Ectodermal cell (in vitro differentiated cells): ENCODE results near the gene RESP18.
A peak's percentile ranks its signal among the peaks of the same experiment; 100 is the strongest.

Source experiments
- H3K27ac ChIP-seq: 2 replicates; pipeline ENCODE4 v1.7.0; 2013; ENCODE audit warnings: mild to moderate bottlenecking, low read depth, low read length; ENCODE audit not compliant: insufficient read depth, poor library complexity, severe bottlenecking
- H3K27me3 ChIP-seq: 2 replicates; pipeline ENCODE4 v1.7.0; 2013; ENCODE audit warnings: mild to moderate bottlenecking, low read length; ENCODE audit not compliant: insufficient read depth, control insufficient read depth, poor library complexity, severe bottlenecking
- H3K36me3 ChIP-seq: one replicate; pipeline ENCODE4 v1.7.0; 2013; ENCODE audit warnings: low read length; ENCODE audit not compliant: control insufficient read depth, insufficient read depth
- H3K4me1 ChIP-seq: one replicate; pipeline ENCODE4 v1.7.0; 2013; ENCODE audit warnings: low read length; ENCODE audit not compliant: control insufficient read depth, insufficient read depth
- H3K4me3 ChIP-seq: 2 replicates; pipeline ENCODE4 v1.7.0; 2013; ENCODE audit warnings: low read depth, low read length, control low read depth; ENCODE audit not compliant: insufficient read depth
- H3K9me3 ChIP-seq: 2 replicates; pipeline ENCODE4 v1.7.0; 2013; ENCODE audit warnings: mild to moderate bottlenecking, low read length, moderate library complexity; ENCODE audit not compliant: control insufficient read depth
- WGBS, 2 experiments: methylation state at CpG; one replicate each; pipeline ENCODE4 v1.1.7; 2013; ENCODE audit warnings: missing lambda C conversion rate in 2 of 2; 5-methylcytosine and 5-hydroxymethylcytosine counted together

Gene RESP18

GRCh38 chr2:219304223-219304622 lies 28.3 kb downstream of the RESP18 start:
- H3K4me1 ChIP-seq, result peaks cover 26% of the 10 kb centered on the region
- no peaks in the 10 kb centered on the region for H3K9me3 ChIP-seq
- WGBS, 2 experiments, result 70 to 87% methylated on average over 1 to 2 of the region's 2 CpGs
- no peak overlapping the region for H3K4me3 ChIP-seq
- no peak overlapping the region for H3K27ac ChIP-seq
- peaks cover 46% of the 10 kb centered on the region for H3K27me3 ChIP-seq
- no peaks in the 10 kb centered on the region for H3K36me3 ChIP-seq

GRCh38 chr2:219302412-219302968 lies 30.1 kb downstream of the RESP18 start:
- Histone ChIP-seq H3K4me1 (peaks cover 25% of the 10 kb centered on the region), H3K27me3 (peaks cover 29% of the 10 kb centered on the region), H3K9me3 (no peaks in the 10 kb centered on the region), H3K27ac (no peak overlapping the region), H3K4me3 (no peak overlapping the region), H3K36me3 (no peaks in the 10 kb centered on the region)
- 86 to 88% methylated on average over 11 of the region's 11 CpGs for WGBS, 2 experiments

- H3K4me3 ChIP-seq, result peak overlapping the region; percentile 1
- peaks cover 25% of the 10 kb centered on the region for H3K4me1 ChIP-seq
- no peak overlapping the region for H3K27ac ChIP-seq
- WGBS, 2 experiments, result 64 to 65% methylated on average over 5 of the region's 5 CpGs
- peaks cover 18% of the 10 kb centered on the region for H3K27me3 ChIP-seq
- no peaks in the 10 kb centered on the region for H3K36me3 ChIP-seq
- H3K9me3 ChIP-seq, result no peaks in the 10 kb centered on the region
Measured at GRCh38 chr2:219300022-219300421, 32.5 kb downstream of the RESP18 start.

- peaks cover 25% of the 10 kb centered on the region for H3K4me1 ChIP-seq
- H3K36me3 ChIP-seq, result no peaks in the 10 kb centered on the region
- no peak overlapping the region for H3K27ac ChIP-seq
- peaks cover 14% of the 10 kb centered on the region for H3K27me3 ChIP-seq
- no peaks in the 10 kb centered on the region for H3K9me3 ChIP-seq
- 90 to 93% methylated on average over 6 of the region's 6 CpGs for WGBS, 2 experiments
- no peak overlapping the region for H3K4me3 ChIP-seq
Measured at GRCh38 chr2:219299372-219299760, 33.2 kb downstream of the RESP18 start.

- H3K9me3 ChIP-seq, result no peaks in the 10 kb centered on the region
- peaks cover 18% of the 10 kb centered on the region for H3K27me3 ChIP-seq
- H3K4me1 ChIP-seq, result peaks cover 30% of the 10 kb centered on the region
- no peaks in the 10 kb centered on the region for H3K36me3 ChIP-seq
- H3K27ac ChIP-seq, result no peak overlapping the region
- 33 to 36% methylated on average over 15 of the region's 15 CpGs for WGBS, 2 experiments
- no peak overlapping the region for H3K4me3 ChIP-seq
Measured at GRCh38 chr2:219298759-219299371, 33.7 kb downstream of the RESP18 start.

GRCh38 chr2:219297766-219298456 lies 34.6 kb downstream of the RESP18 start:
- Histone ChIP-seq H3K27me3 (peaks cover 22% of the 10 kb centered on the region), H3K36me3 (no peaks in the 10 kb centered on the region), H3K9me3 (no peaks in the 10 kb centered on the region), H3K4me3 (no peak overlapping the region), H3K27ac (no peak overlapping the region), H3K4me1 (peaks cover 31% of the 10 kb centered on the region)
- 90% methylated on average over 14 of the region's 14 CpGs for WGBS, 2 experiments

- WGBS, 2 experiments, result 92% methylated on average over 25 of the region's 25 CpGs
- H3K4me1 ChIP-seq, result peaks cover 31% of the 10 kb centered on the region
- no peak overlapping the region for H3K4me3 ChIP-seq
- peaks cover 22% of the 10 kb centered on the region for H3K27me3 ChIP-seq
- no peak overlapping the region for H3K27ac ChIP-seq
- no peaks in the 10 kb centered on the region for H3K36me3 ChIP-seq
- no peaks in the 10 kb centered on the region for H3K9me3 ChIP-seq
Measured at GRCh38 chr2:219296631-219297391, 35.7 kb downstream of the RESP18 start.

- H3K36me3 ChIP-seq, result no peaks in the 10 kb centered on the region
- no peaks in the 10 kb centered on the region for H3K9me3 ChIP-seq
- peaks cover 22% of the 10 kb centered on the region for H3K27me3 ChIP-seq
- peaks cover 28% of the 10 kb centered on the region for H3K4me1 ChIP-seq
- WGBS, 2 experiments, result 89 to 93% methylated on average over 14 of the region's 14 CpGs
- H3K4me3 ChIP-seq, result no peak overlapping the region
- no peak overlapping the region for H3K27ac ChIP-seq
Measured at GRCh38 chr2:219296142-219296541, 36.4 kb downstream of the RESP18 start.

- H3K27ac ChIP-seq, result no peak overlapping the region
- peaks cover 22% of the 10 kb centered on the region for H3K27me3 ChIP-seq
- H3K9me3 ChIP-seq, result no peaks in the 10 kb centered on the region
- H3K4me1 ChIP-seq, result peaks cover 14% of the 10 kb centered on the region
- peak overlapping the region; percentile 54 for H3K4me3 ChIP-seq
- no peaks in the 10 kb centered on the region for H3K36me3 ChIP-seq
- 5 to 6% methylated on average over 67 of the region's 67 CpGs for WGBS, 2 experiments
Measured at GRCh38 chr2:219294356-219295351, 37.9 kb downstream of the RESP18 start.
